ENCODE results near the gene GTSE1. TPM values are rescaled to one million over a fixed set of nuclear protein-coding genes. Genes with fewer than 3 reads are reported as not detected.
A peak's percentile ranks its signal among the peaks of the same experiment; 100 is the strongest.

Gene GTSE1
- total and polyA plus RNA-seq, 2 of the 13 experiments (the other 11 are each of a cell fraction or from before 2014, with no cell fraction given): 10.7 to 13.5 TPM

DNA sequence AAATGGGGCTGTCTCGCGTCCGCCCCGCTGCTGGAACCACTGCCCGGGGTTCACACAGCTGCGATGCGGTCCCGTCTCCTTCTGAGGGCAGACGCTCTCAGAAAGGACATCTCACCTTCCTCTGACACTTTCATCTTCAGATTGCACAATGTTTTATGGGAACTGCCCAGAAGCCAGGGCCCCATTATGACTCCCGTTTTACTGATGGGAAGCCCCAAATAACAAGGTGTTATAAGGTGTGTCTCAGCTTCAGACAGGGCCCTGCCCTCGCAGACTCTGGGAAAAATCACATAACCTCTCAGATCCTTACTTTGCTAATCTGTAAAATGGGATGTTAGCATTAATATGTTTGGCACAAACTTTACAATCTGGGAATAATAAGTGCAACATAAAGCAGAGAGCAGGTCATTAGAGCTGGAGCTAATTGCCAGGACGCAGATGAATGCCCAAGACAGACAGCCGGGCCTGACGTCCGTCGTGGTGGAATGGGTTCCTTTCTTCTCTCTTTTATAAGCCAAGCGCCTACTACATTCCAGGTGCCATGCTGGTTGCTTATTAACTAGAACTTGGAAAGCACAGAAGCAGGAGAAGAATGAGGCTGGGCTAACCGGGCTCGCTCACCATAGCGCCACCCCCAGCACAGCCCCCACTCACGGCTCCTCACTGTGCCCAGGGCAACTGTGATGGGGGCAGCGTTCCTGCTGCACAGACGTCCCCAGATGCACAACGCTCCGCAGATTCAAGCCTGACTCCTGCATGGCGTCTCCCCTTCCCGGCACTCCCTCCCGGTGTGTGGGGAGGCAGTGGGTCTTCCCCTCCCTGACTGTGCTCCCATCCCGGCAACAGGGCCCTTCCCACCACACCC lies 82.6 kb downstream of the GTSE1 start (continued):
- TF ChIP-seq AHDC1 (CRISPR knock-in tag; IDR thresholded peaks at IDR 0.05; ENCODE audit: borderline replicate concordance) (no peak), SIN3B (IDR thresholded peaks at IDR 0.05; ENCODE audit: low read length) (no peak), ADNP (CRISPR knock-in tag; IDR thresholded peaks at IDR 0.05) (peak; percentile 61; the same call in 1 of the 2 replicates), ZGPAT (CRISPR knock-in tag; IDR thresholded peaks at IDR 0.05) (peak; percentile 16; the same call in 1 of the 2 replicates), BORCS8-MEF2B (CRISPR knock-in tag; IDR thresholded peaks at IDR 0.05) (no peak), NCOA2 (CRISPR knock-in tag; IDR thresholded peaks at IDR 0.05) (peak; percentile 22; the same call in 1 of the 2 replicates), SIN3A (IDR thresholded peaks at IDR 0.05; ENCODE audit: borderline replicate concordance, low read depth, low read length) (no peak), ZNF788 (CRISPR knock-in tag; IDR thresholded peaks at IDR 0.05; ENCODE audit: borderline replicate concordance) (no peak), MXD3 (CRISPR knock-in tag; IDR thresholded peaks at IDR 0.05) (no peak), KDM1A (CRISPR knock-in tag; IDR thresholded peaks at IDR 0.05) (peak; percentile 89), CHD2 (IDR thresholded peaks at IDR 0.05; ENCODE audit: low read depth, low read length) (no peak), ZNF775 (CRISPR knock-in tag; IDR thresholded peaks at IDR 0.05; ENCODE audit: borderline replicate concordance) (no peak), SMC3 (IDR thresholded peaks at IDR 0.05; ENCODE audit: low read length) (no peak), PHF21A (CRISPR knock-in tag; IDR thresholded peaks at IDR 0.05) (0 out of 2 replicates have a peak, but pooled peaks have one; percentile 59), ARNT (IDR thresholded peaks at IDR 0.05) (no peak), ZFX (CRISPR knock-in tag; IDR thresholded peaks at IDR 0.05; ENCODE audit: low read depth) (peak; percentile 29; the same call in 1 of the 2 replicates), SIX4 (CRISPR knock-in tag; IDR thresholded peaks at IDR 0.05) (no peak), ETV6 (CRISPR knock-in tag; conservative IDR thresholded peaks at IDR 0.05) (0 out of 2 replicates have a peak, but pooled peaks have one; percentile 33), ZNF260 (CRISPR knock-in tag; IDR thresholded peaks at IDR 0.05; ENCODE audit: borderline replicate concordance, low read depth) (no peak), MAFK (conservative IDR thresholded peaks at IDR 0.05 in 1 of 2, IDR thresholded peaks at IDR 0.05 in 1 of 2; ENCODE audit: low read length in 2 of 2) (no peak)

Data from HepG2 (cell line).